ENCODE data around the gene HOXA7.

DNA sequence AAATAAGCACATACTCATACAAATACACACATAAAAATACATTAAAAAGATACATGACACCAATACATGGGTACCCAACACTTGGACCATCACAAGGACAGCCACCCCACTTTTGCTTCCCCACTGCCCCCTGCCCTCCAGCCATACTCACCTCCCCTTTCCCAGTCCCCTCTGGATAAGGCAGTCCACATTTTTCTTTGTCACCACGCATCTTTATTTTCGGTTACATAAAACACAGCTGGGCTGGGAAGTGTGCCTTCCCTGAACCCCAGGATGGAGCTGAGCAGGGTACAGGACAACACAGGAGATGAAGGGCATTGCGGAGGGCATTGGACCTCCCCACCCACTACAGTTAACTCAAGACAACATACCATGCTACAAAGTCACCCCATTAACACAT is 2.9 kb downstream of the HOXA7 start:
- TF ChIP-seq, protein P1, sequence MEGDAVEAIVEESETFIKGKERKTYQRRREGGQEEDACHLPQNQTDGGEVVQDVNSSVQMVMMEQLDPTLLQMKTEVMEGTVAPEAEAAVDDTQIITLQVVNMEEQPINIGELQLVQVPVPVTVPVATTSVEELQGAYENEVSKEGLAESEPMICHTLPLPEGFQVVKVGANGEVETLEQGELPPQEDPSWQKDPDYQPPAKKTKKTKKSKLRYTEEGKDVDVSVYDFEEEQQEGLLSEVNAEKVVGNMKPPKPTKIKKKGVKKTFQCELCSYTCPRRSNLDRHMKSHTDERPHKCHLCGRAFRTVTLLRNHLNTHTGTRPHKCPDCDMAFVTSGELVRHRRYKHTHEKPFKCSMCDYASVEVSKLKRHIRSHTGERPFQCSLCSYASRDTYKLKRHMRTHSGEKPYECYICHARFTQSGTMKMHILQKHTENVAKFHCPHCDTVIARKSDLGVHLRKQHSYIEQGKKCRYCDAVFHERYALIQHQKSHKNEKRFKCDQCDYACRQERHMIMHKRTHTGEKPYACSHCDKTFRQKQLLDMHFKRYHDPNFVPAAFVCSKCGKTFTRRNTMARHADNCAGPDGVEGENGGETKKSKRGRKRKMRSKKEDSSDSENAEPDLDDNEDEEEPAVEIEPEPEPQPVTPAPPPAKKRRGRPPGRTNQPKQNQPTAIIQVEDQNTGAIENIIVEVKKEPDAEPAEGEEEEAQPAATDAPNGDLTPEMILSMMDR (IDR thresholded peaks at IDR 0.05; ENCODE audit: low read depth, low read length, poor library complexity, severe bottlenecking) = no peak
- no peak for TF ChIP-seq EZH2phosphoT487 (IDR thresholded peaks at IDR 0.05; ENCODE audit: borderline replicate concordance, low read length)
